Measurements from ENCODE around the gene GPR141. TPM values are rescaled to one million over a fixed set of nuclear protein-coding genes. Genes with fewer than 3 reads are reported as not detected.
A peak's percentile ranks its signal among the peaks of the same experiment; 100 is the strongest.

The GPR141 gene
- total and polyA plus RNA-seq, 2 of the 13 experiments (the other 11 are each of a cell fraction or from before 2014, with no cell fraction given) = not detected

DNA sequence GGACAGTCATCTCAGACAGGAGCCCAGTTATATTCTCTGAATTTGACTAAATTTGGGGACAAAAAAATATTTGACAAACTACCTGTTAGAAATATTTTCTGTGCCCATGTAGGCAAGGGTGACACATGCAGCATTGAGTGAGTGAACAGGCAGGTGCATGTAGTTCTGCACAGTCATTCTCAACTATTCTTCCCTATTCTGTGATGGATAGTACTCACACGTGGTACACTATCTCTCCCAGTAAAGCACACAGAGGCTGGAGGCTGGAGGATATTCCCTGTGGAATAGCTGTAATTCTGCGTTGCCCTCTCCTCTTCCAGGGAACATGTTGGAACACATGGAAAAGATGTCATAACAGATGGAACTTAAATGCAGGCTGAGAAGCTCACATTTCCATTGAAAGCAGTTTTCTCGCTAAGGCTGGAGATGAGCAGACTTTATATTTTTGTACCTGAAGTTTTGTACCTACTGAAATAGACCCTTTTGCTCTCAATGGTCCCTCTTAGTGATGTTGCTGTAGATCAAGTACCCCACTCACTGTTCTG lies 75.0 kb downstream of the GPR141 start:
- H3K27ac ChIP-seq (ENCODE audit: extremely low read length, insufficient read depth, low read length) = no peak overlapping the region
- 0 out of 2 replicates have a peak, but pooled peaks have one; percentile 10 for TF ChIP-seq MNT (IDR thresholded peaks at IDR 0.05)
- no peak for TF ChIP-seq KLF9 (CRISPR knock-in tag; IDR thresholded peaks at IDR 0.05; ENCODE audit: low read depth)
- no peak for TF ChIP-seq ZNF280B (CRISPR knock-in tag; IDR thresholded peaks at IDR 0.05; ENCODE audit: borderline replicate concordance)
- H3K4me1 ChIP-seq (ENCODE audit: insufficient read depth, low read length) = no peaks in the 10 kb centered on the region
- ATAC-seq = no peak
- H2AFZ ChIP-seq (ENCODE audit: low read length) = no peak overlapping the region
- H4K20me1 ChIP-seq (ENCODE audit: insufficient read depth, low read length) = no peaks in the 10 kb centered on the region
- ChIA-PET CTCF (ENCODE audit: low intra/inter-chr PET ratio, low total read pairs) (no interaction called here), POLR2A (no interaction called here)
- FAIRE-seq = no peak
- H3K9me3 ChIP-seq (ENCODE audit: low read length) = no peaks in the 10 kb centered on the region
- WGBS (ENCODE audit: low lambda C conversion rate) = 0% methylated on average over 2 of the region's 3 CpGs
- intact Hi-C loops (cut with micrococcal nuclease; ENCODE audit: unreplicated experiment) (no loop called here), in situ Hi-C loops (cut with HindIII; ENCODE audit: extremely low pct_ligation_motif_present, low pct_unique_long_range_greater_than_20kb) (no loop called here)
- DNase-seq (ENCODE audit: low spot score) = no peak
- no peak overlapping the region for H3K4me2 ChIP-seq (ENCODE audit: low read depth, low read length)
- H3K36me3 ChIP-seq (replicated peaks in 1 of 2; ENCODE audit: control insufficient read depth in 1 of 2, insufficient read depth in 2 of 2, low read length in 2 of 2) = no peaks in the 10 kb centered on the region
- H3K79me2 ChIP-seq (ENCODE audit: insufficient read depth, low read length) = no peaks in the 10 kb centered on the region
- no peak overlapping the region for H3K4me3 ChIP-seq (replicated peaks in 1 of 3; ENCODE audit: insufficient read depth in 1 of 3, low read depth in 2 of 3, low read length in 3 of 3)
- H3K27me3 ChIP-seq (ENCODE audit: control insufficient read depth in 1 of 2, insufficient read depth in 2 of 2, low read length in 2 of 2) = no peaks in the 10 kb centered on the region
- no TSS peak for BruUV-seq (replicated peaks)
- no peak overlapping the region for H3K9ac ChIP-seq (ENCODE audit: insufficient read depth, low read depth, low read length)

DNA sequence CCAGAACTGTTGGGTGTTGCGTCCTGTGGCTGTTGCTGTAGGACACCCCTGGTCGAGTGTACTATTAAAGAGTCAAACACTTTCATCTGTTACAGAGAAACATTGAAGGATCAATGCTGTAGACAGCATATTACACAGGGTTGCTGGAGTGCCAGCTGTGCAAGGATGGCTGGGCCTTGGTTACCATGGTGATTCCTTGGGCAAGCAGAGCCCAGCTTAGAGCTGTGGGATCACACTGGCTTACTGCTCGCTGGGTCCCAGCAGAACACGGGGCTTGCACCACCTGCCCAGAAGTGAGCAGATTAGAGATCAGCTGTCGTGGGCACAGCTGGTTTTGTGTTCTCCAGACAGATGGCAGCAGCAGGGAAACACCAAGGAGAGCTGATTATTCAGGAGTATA lies 76.0 kb downstream of the GPR141 start:
- POLR2A ChIA-PET = no interaction called here
- H3K4me2 ChIP-seq (ENCODE audit: low read depth, low read length) = no peak overlapping the region
- CTCF ChIA-PET (ENCODE audit: low intra/inter-chr PET ratio, low total read pairs) = no interaction called here
- no peaks in the 10 kb centered on the region for H3K27me3 ChIP-seq (ENCODE audit: control insufficient read depth in 1 of 2, insufficient read depth in 2 of 2, low read length in 2 of 2)
- no peaks in the 10 kb centered on the region for H3K36me3 ChIP-seq (replicated peaks in 1 of 2; ENCODE audit: control insufficient read depth in 1 of 2, insufficient read depth in 2 of 2, low read length in 2 of 2)
- in situ Hi-C loops (cut with HindIII; ENCODE audit: extremely low pct_ligation_motif_present, low pct_unique_long_range_greater_than_20kb) = no loop called here
- H3K4me1 ChIP-seq (ENCODE audit: insufficient read depth, low read length) = no peaks in the 10 kb centered on the region
- DNase-seq (ENCODE audit: low spot score) (no peak), ATAC-seq (no peak), FAIRE-seq (no peak)
- no peaks in the 10 kb centered on the region for H4K20me1 ChIP-seq (ENCODE audit: insufficient read depth, low read length)
- intact Hi-C loops (cut with micrococcal nuclease; ENCODE audit: unreplicated experiment) = no loop called here
- 3% methylated on average over 3 of the region's 5 CpGs for WGBS (ENCODE audit: low lambda C conversion rate)
- H3K9ac ChIP-seq (ENCODE audit: insufficient read depth, low read depth, low read length) = no peak overlapping the region
- no peak overlapping the region for H2AFZ ChIP-seq (ENCODE audit: low read length)
- H3K27ac ChIP-seq (ENCODE audit: extremely low read length, insufficient read depth, low read length) = no peak overlapping the region
- no peaks in the 10 kb centered on the region for H3K79me2 ChIP-seq (ENCODE audit: insufficient read depth, low read length)
- no peaks in the 10 kb centered on the region for H3K9me3 ChIP-seq (ENCODE audit: low read length)
- no peak overlapping the region for H3K4me3 ChIP-seq (replicated peaks in 1 of 3; ENCODE audit: insufficient read depth in 1 of 3, low read depth in 2 of 3, low read length in 3 of 3)
- BruUV-seq (replicated peaks) = no TSS peak
- TF ChIP-seq SMC3 (IDR thresholded peaks at IDR 0.05; ENCODE audit: low read length) = no peak
- no peak for TF ChIP-seq ELF4 (CRISPR knock-in tag; IDR thresholded peaks at IDR 0.05; ENCODE audit: borderline replicate concordance)
- no peak for TF ChIP-seq ZNF263 (CRISPR knock-in tag; IDR thresholded peaks at IDR 0.05)
- no peak for TF ChIP-seq ELF3 (CRISPR knock-in tag; IDR thresholded peaks at IDR 0.05)
- TF ChIP-seq GPN1 (CRISPR knock-in tag; IDR thresholded peaks at IDR 0.05; ENCODE audit: borderline replicate concordance) = no peak
- no peak for TF ChIP-seq ZBTB21 (CRISPR knock-in tag; IDR thresholded peaks at IDR 0.05)
- no peak for TF ChIP-seq NFE2L2 (IDR thresholded peaks at IDR 0.05; ENCODE audit: low read length)
- TF ChIP-seq, protein P1, sequence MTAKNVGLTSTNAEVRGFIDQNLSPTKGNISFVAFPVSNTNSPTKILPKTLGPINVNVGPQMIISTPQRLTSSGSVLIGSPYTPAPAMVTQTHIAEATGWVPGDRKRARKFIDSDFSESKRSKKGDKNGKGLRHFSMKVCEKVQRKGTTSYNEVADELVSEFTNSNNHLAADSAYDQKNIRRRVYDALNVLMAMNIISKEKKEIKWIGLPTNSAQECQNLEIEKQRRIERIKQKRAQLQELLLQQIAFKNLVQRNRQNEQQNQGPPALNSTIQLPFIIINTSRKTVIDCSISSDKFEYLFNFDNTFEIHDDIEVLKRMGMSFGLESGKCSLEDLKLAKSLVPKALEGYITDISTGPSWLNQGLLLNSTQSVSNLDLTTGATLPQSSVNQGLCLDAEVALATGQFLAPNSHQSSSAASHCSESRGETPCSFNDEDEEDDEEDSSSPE (CRISPR knock-in tag; IDR thresholded peaks at IDR 0.05) = no peak
- TF ChIP-seq ZNF772 (CRISPR knock-in tag; IDR thresholded peaks at IDR 0.05) = no peak
- no peak for TF ChIP-seq KLF11 (CRISPR knock-in tag; IDR thresholded peaks at IDR 0.05)
- no peak for TF ChIP-seq NR2F6 (IDR thresholded peaks at IDR 0.05)
- TF ChIP-seq NR2F6 (CRISPR knock-in tag; IDR thresholded peaks at IDR 0.05) = no peak
- TF ChIP-seq CBX1 (IDR thresholded peaks at IDR 0.05; ENCODE audit: low read depth) = no peak
- TF ChIP-seq TGIF2 (CRISPR knock-in tag; IDR thresholded peaks at IDR 0.05) = no peak
